ENCODE measurements around the gene HACD3. TPM values are rescaled to one million over a fixed set of nuclear protein-coding genes. Genes with fewer than 3 reads are reported as not detected.
A peak's percentile ranks its signal among the peaks of the same experiment; 100 is the strongest.

The HACD3 gene
- total and polyA plus RNA-seq, 9 of the 15 experiments (the other 6 are each of a cell fraction or from before 2014, with no cell fraction given), result 48.1 to 117 (median 72.8) TPM

DNA sequence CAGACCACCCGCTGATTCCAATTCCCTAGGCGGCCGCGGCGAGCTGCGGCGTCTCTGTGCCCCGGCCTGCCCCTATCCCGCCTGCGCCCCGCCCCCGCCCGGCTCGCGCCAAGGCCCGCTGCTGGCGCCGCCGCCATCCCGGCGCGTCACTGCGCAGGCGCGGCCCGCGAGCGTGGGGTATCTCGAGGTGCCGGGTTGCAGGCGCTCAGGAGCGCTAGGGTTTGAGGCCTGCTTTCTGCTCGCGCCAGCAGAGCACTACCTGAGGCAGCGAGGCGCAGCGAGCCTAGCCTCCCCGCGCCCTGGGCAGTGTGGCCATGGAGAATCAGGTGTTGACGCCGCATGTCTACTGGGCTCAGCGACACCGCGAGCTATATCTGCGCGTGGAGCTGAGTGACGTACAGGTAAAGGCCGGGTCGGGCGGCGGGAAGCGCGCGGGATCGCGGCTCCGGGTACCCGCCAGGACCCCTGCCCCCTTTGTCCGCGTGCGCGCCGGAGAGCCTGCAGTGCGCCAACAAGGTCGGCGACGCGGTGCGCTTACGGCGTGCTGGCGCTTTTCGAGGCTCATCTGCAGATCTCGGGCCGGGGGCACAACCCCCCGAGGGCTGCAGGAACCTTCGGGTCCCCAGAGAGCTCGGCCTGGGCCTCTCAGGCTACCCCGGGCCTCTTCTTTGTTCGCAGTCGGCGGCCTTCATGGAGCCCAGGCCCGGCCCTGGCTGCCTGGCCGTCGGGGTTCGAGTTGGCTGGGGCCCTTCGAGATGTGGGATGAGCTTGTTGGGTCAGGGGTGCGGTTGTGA is at the start of gene HACD3 (continued):
- no peak for TF ChIP-seq RBM25 (IDR thresholded peaks at IDR 0.05; ENCODE audit: low read depth, low read length, severe bottlenecking)
- no peak for TF ChIP-seq KLF1 (tag; IDR thresholded peaks at IDR 0.05)
- TF ChIP-seq POLR2AphosphoS5 (IDR thresholded peaks at IDR 0.05; ENCODE audit: control insufficient read depth, insufficient read depth, low read depth, low read length), result peak; percentile 65
- no peak for TF ChIP-seq ZNF707 (CRISPR knock-in tag; conservative IDR thresholded peaks at IDR 0.05)
- no peak for TF ChIP-seq CBX8 (IDR thresholded peaks at IDR 0.05; ENCODE audit: borderline replicate concordance, extremely low read depth, low read depth, low read length, poor library complexity, severe bottlenecking)
- TF ChIP-seq, protein P1, sequence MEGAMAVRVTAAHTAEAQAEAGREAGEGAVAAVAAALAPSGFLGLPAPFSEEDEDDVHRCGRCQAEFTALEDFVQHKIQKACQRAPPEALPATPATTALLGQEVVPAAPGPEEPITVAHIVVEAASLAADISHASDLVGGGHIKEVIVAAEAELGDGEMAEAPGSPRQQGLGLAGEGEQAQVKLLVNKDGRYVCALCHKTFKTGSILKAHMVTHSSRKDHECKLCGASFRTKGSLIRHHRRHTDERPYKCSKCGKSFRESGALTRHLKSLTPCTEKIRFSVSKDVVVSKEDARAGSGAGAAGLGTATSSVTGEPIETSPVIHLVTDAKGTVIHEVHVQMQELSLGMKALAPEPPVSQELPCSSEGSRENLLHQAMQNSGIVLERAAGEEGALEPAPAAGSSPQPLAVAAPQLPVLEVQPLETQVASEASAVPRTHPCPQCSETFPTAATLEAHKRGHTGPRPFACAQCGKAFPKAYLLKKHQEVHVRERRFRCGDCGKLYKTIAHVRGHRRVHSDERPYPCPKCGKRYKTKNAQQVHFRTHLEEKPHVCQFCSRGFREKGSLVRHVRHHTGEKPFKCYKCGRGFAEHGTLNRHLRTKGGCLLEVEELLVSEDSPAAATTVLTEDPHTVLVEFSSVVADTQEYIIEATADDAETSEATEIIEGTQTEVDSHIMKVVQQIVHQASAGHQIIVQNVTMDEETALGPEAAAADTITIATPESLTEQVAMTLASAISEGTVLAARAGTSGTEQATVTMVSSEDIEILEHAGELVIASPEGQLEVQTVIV (CRISPR knock-in tag; IDR thresholded peaks at IDR 0.05; ENCODE audit: borderline replicate concordance), result no peak
- TF ChIP-seq, protein P2, sequence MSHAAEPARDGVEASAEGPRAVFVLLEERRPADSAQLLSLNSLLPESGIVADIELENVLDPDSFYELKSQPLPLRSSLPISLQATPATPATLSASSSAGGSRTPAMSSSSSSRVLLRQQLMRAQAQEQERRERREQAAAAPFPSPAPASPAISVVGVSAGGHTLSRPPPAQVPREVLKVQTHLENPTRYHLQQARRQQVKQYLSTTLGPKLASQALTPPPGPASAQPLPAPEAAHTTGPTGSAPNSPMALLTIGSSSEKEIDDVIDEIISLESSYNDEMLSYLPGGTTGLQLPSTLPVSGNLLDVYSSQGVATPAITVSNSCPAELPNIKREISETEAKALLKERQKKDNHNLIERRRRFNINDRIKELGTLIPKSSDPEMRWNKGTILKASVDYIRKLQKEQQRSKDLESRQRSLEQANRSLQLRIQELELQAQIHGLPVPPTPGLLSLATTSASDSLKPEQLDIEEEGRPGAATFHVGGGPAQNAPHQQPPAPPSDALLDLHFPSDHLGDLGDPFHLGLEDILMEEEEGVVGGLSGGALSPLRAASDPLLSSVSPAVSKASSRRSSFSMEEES (CRISPR knock-in tag; IDR thresholded peaks at IDR 0.05), result no peak
- no peak for TF ChIP-seq HDGF (IDR thresholded peaks at IDR 0.05)
- TF ChIP-seq NR1H2 (CRISPR knock-in tag; IDR thresholded peaks at IDR 0.05), result peak; percentile 88; the same call in 1 of the 2 replicates
- TF ChIP-seq CHD4 (IDR thresholded peaks at IDR 0.05; ENCODE audit: insufficient read depth, insufficient replicate concordance, low read depth, low read length, poor library complexity, severe bottlenecking), result no peak
- TF ChIP-seq TAF7 (tag; IDR thresholded peaks at IDR 0.05), result 0 out of 2 replicates have a peak, but pooled peaks have one; percentile 16
- no peak; a peak in 1 of 4 replicates for TF ChIP-seq CSDE1 (IDR thresholded peaks at IDR 0.05)
- TF ChIP-seq, protein P3, sequence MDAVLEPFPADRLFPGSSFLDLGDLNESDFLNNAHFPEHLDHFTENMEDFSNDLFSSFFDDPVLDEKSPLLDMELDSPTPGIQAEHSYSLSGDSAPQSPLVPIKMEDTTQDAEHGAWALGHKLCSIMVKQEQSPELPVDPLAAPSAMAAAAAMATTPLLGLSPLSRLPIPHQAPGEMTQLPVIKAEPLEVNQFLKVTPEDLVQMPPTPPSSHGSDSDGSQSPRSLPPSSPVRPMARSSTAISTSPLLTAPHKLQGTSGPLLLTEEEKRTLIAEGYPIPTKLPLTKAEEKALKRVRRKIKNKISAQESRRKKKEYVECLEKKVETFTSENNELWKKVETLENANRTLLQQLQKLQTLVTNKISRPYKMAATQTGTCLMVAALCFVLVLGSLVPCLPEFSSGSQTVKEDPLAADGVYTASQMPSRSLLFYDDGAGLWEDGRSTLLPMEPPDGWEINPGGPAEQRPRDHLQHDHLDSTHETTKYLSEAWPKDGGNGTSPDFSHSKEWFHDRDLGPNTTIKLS (IDR thresholded peaks at IDR 0.05; ENCODE audit: borderline replicate concordance, low read depth), result peak; percentile 54; the same call in 1 of the 2 replicates
- no peak for TF ChIP-seq KAT7 (CRISPR knock-in tag; IDR thresholded peaks at IDR 0.05; ENCODE audit: borderline replicate concordance)
- TF ChIP-seq, protein P4, sequence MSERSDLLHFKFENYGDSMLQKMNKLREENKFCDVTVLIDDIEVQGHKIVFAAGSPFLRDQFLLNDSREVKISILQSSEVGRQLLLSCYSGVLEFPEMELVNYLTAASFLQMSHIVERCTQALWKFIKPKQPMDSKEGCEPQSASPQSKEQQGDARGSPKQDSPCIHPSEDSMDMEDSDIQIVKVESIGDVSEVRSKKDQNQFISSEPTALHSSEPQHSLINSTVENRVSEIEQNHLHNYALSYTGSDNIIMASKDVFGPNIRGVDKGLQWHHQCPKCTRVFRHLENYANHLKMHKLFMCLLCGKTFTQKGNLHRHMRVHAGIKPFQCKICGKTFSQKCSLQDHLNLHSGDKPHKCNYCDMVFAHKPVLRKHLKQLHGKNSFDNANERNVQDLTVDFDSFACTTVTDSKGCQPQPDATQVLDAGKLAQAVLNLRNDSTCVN (CRISPR knock-in tag; IDR thresholded peaks at IDR 0.05), result no peak
- TF ChIP-seq TCFL5 (CRISPR knock-in tag; conservative IDR thresholded peaks at IDR 0.05), result no peak
- no peak for TF ChIP-seq ATF1 (CRISPR knock-in tag; IDR thresholded peaks at IDR 0.05)
- peak; percentile 72 for TF ChIP-seq ATF1 (tag; IDR thresholded peaks at IDR 0.05)
- TF ChIP-seq XRCC3 (IDR thresholded peaks at IDR 0.05), result no peak
- no peak for TF ChIP-seq STAG1 (CRISPR knock-in tag; IDR thresholded peaks at IDR 0.05; ENCODE audit: borderline replicate concordance)

Data from K562 (cell line).